Endothelial cell of umbilical vein (primary cell): ENCODE data around the gene ZC3H13. TPM values are rescaled to one million over a fixed set of nuclear protein-coding genes. Genes with fewer than 3 reads are reported as not detected.

Source experiments
- BruUV-seq: library from RNA; stranded (reverse); fragments of 400-500 nt; replicated peaks from 2 replicates; lab custom pipeline; 2021; lab: Mats Ljungman, UMichigan
- CTCF ChIA-PET: fragments of 300-600, 350-600 bp; sonication (Branson Sonifier 250); formaldehyde crosslinking; loops from one replicate; lab custom pipeline; 2021; ENCODE audit warnings: antibody characterized with exemption, inconsistent platforms; lab: Charles Lee
- POLR2A ChIA-PET: fragments of 300-600, 350-600 bp; sonication (Branson Sonifier 250); formaldehyde crosslinking; loops from one replicate; lab custom pipeline; 2021; ENCODE audit warnings: antibody characterized with exemption, inconsistent platforms; lab: Charles Lee
- DNase-seq: peaks from one replicate; pipeline ENCODE4 v3.0.0-alpha.2; 2011; ENCODE audit warnings: low read depth, low spot score
- FAIRE-seq: peaks from 2 replicates; lab custom pipeline; 2011; peaks lifted over from hg19 to GRCh38; lab: Jason Lieb, UNC
- H2AFZ ChIP-seq: 2 replicates; pipeline ENCODE4 v1.6.0; 2012; ENCODE audit warnings: low read depth, low read length, control low read depth, inconsistent platforms
- H3K27ac ChIP-seq: 2 replicates; pipeline ENCODE4 v1.5.1; 2011; ENCODE audit warnings: low read depth, mild to moderate bottlenecking, control low read depth, low read length, moderate library complexity; ENCODE audit not compliant: insufficient read depth
- H3K27me3 ChIP-seq, 2 experiments: 2 replicates each; pipeline versions ENCODE4 v1.6.0 to v1.6.1; 2011; ENCODE audit warnings: low read length in 2 of 2, mixed read lengths in 1 of 2; ENCODE audit not compliant: control insufficient read depth in 2 of 2, insufficient read depth in 2 of 2
- H3K36me3 ChIP-seq, 2 experiments: 2 replicates in 1 of 2; 3 replicates in 1 of 2; pipeline ENCODE4 v1.5.1; 2011; ENCODE audit warnings: low read length in 2 of 2, mild to moderate bottlenecking in 1 of 2, moderate library complexity in 1 of 2; ENCODE audit not compliant: control insufficient read depth in 2 of 2, insufficient read depth in 2 of 2; ENCODE audit errors: extremely low read depth in 1 of 2
- H3K4me1 ChIP-seq: 3 replicates; pipeline ENCODE4 v1.5.1; 2011; ENCODE audit warnings: mild to moderate bottlenecking, low read length; ENCODE audit not compliant: control insufficient read depth, insufficient read depth; ENCODE audit errors: extremely low read depth
- H3K4me2 ChIP-seq: 2 replicates; pipeline ENCODE4 v1.6.1; 2011; ENCODE audit warnings: low read length, control low read depth, mixed read lengths; ENCODE audit not compliant: insufficient read depth
- H3K4me3 ChIP-seq, 3 experiments: fragments of 200-600 bp in 1 of 3; sonication (generic), shearing (Covaris generic) in 1 of 3; replicated peaks in 1 of 3; 2 replicates each; pipeline ENCODE4 v1.5.1; 2011 to 2016; ENCODE audit warnings: control low read depth in 3 of 3, low read length in 3 of 3, mild to moderate bottlenecking in 2 of 3, inconsistent platforms in 1 of 3, low read depth in 1 of 3, moderate library complexity in 1 of 3; ENCODE audit not compliant: insufficient read depth in 1 of 3
- H3K79me2 ChIP-seq: 2 replicates; pipeline ENCODE4 v1.6.0; 2012; ENCODE audit warnings: low read length, inconsistent platforms; ENCODE audit not compliant: control insufficient read depth, insufficient read depth
- H3K9ac ChIP-seq: replicated peaks from 2 replicates; pipeline ENCODE3; 2011; ENCODE audit warnings: low read length, control low read depth; ENCODE audit not compliant: insufficient read depth; ENCODE audit errors: extremely low read depth
- H3K9me1 ChIP-seq: replicated peaks from 3 replicates; pipeline ENCODE4 v1.6.0; 2011; ENCODE audit warnings: mild to moderate bottlenecking, low read length; ENCODE audit not compliant: control insufficient read depth, insufficient read depth; ENCODE audit errors: extremely low read depth
- H3K9me3 ChIP-seq: replicated peaks from 2 replicates; pipeline ENCODE4 v1.5.1; 2012; ENCODE audit warnings: low read length, inconsistent platforms; ENCODE audit not compliant: control insufficient read depth, insufficient read depth
- H4K20me1 ChIP-seq: replicated peaks from 2 replicates; pipeline ENCODE3; 2011; ENCODE audit warnings: mild to moderate bottlenecking, low read length; ENCODE audit not compliant: control insufficient read depth, insufficient read depth; ENCODE audit errors: extremely low read depth
- CTCF ChIP-seq, 2 donors: IDR thresholded peaks; 1 replicate in 1 of 2; 2 replicates in 1 of 2; pipeline ENCODE4 v1.5.1; 2011; ENCODE audit warnings: low read length in 2 of 2, mild to moderate bottlenecking in 2 of 2, moderate library complexity in 2 of 2, control low read depth in 1 of 2, inconsistent platforms in 1 of 2, low read depth in 1 of 2; ENCODE audit not compliant: insufficient read depth in 1 of 2; ENCODE audit errors: extremely low read depth in 1 of 2
- EZH2 ChIP-seq: IDR thresholded peaks from 2 replicates; pipeline ENCODE4 v1.6.1; 2012; ENCODE audit warnings: borderline replicate concordance, low read depth, mild to moderate bottlenecking, moderate library complexity, low read length, inconsistent platforms; ENCODE audit not compliant: severe bottlenecking
- FOS ChIP-seq: IDR thresholded peaks from 2 replicates; pipeline ENCODE4 v1.6.1; 2011; ENCODE audit warnings: mild to moderate bottlenecking, low read length, moderate library complexity, borderline replicate concordance; ENCODE audit not compliant: insufficient read depth
- GATA2 ChIP-seq: IDR thresholded peaks from 2 replicates; pipeline ENCODE4 v1.7.0; 2011; ENCODE audit warnings: low read depth, mild to moderate bottlenecking, moderate library complexity, mixed read lengths, low read length; ENCODE audit not compliant: insufficient read length, insufficient read depth
- JUN ChIP-seq: IDR thresholded peaks from 2 replicates; pipeline ENCODE4 v1.6.1; 2011; ENCODE audit warnings: borderline replicate concordance, low read depth; ENCODE audit not compliant: insufficient read length, insufficient read depth
- MAX ChIP-seq: IDR thresholded peaks from 2 replicates; pipeline ENCODE4 v1.6.1; 2011; ENCODE audit not compliant: insufficient read depth, insufficient read length
- MYC ChIP-seq: IDR thresholded peaks from one replicate; pipeline ENCODE4 v1.6.1; 2011; ENCODE audit warnings: mild to moderate bottlenecking, low read depth, low read length
- POLR2A ChIP-seq: IDR thresholded peaks from 2 replicates; pipeline ENCODE4 v1.6.1; 2012; ENCODE audit warnings: low read depth, mild to moderate bottlenecking, control low read depth, low read length
- POLR2AphosphoS5 ChIP-seq: IDR thresholded peaks from 2 replicates; pipeline ENCODE4 v1.6.1; 2012; ENCODE audit warnings: low read depth, mild to moderate bottlenecking, control low read depth, low read length, moderate library complexity; ENCODE audit not compliant: insufficient read depth
- dilution Hi-C: fragments of 300-500 bp; cut with MboI; formaldehyde crosslinking; loops from one replicate; pipeline ENCODE4 v1.15.0; 2019; ENCODE audit warnings: low sequenced_read_pairs; ENCODE audit not compliant: extremely low pct_ligation_motif_present
- intact Hi-C: fragments of 100-400 bp; cut with micrococcal nuclease; formaldehyde crosslinking; loops from one replicate; pipeline ENCODE4 v1.10.0; 2022
- polyA plus RNA-seq, 4 experiments: library from polyadenylated mRNA; depleted of rRNA in 3 of 4; stranded (reverse) in 3 of 4; unstranded in 1 of 4; fragments of >200 nt; gene quantifications; 2 replicates each; pipeline versions ENCODE4 v1.2.1 to v1.2.3, GENCODE V29; 2011 to 2012; ENCODE audit warnings: missing spikeins in 1 of 4
- total RNA-seq: library from RNA; stranded (reverse); gene quantifications from 2 replicates; pipeline ENCODE4 v1.2.3, GENCODE V29; 2021

Gene ZC3H13
- total and polyA plus RNA-seq, 2 donors (not counting 3 experiments of a cell fraction or from before 2014, with no cell fraction given) = 3.8 to 36.6 TPM

GRCh38 chr13:46094478-46094877 lies 41.9 kb upstream of the ZC3H13 start:
- dilution Hi-C loops = no loop called here
- Histone ChIP-seq H3K79me2 (no peaks in the 10 kb centered on the region), H3K9me1 (no peaks in the 10 kb centered on the region), H3K9me3 (no peaks in the 10 kb centered on the region), H4K20me1 (no peaks in the 10 kb centered on the region), H3K4me3 (no peak overlapping the region), H2AFZ (no peak overlapping the region), H3K4me2 (no peak overlapping the region), H3K4me1 (no peaks in the 10 kb centered on the region), H3K36me3 (no peaks in the 10 kb centered on the region), H3K27me3 (peaks cover 8 to 10% of the 10 kb centered on the region in 2 experiments), H3K27ac (no peak overlapping the region), H3K9ac (no peak overlapping the region)
- BruUV-seq = no TSS peak
- TF ChIP-seq GATA2 (no peak), MYC (no peak), POLR2A (no peak), CTCF (IDR thresholded peaks at IDR 0.05; ENCODE audit: extremely low read depth in 1 of 2, insufficient read depth in 1 of 2, low read depth in 1 of 2, low read length in 2 of 2) (no peak), EZH2 (no peak), JUN (no peak), MAX (no peak), FOS (no peak), POLR2AphosphoS5 (no peak)
- ChIA-PET POLR2A (no interaction called here), CTCF (interaction anchor here (0.9 to 1.4 kb wide), 4 partner anchors 9 to 27 kb away, joined by 3 to 4 read pairs (median 3); no protein-coding TSS in a partner anchor)
- intact Hi-C loops = no loop called here
- FAIRE-seq = no peak
- no peak for DNase-seq
